HG03280 (cell line): ENCODE results near the gene WNT16.
"Not testable (repeated sequence)": the region's sequence is repeated elsewhere in the genome, so short reads cannot be mapped to it uniquely, and the experiment has no call there.

Experiments used
- ATAC-seq: cut with Tn5 transposase; IDR thresholded peaks from one replicate; pipeline ENCODE4 v1.9.1; 2021; ENCODE audit warnings: mild to moderate bottlenecking, moderate library complexity; ENCODE audit not compliant: unreplicated experiment

WNT16 gene

GRCh38 chr7:121328508-121329190, at the start of gene WNT16:
Gene WNT16 (plus strand): TSS chr7:121329000. CDS start chr7:121329293, 293 bp downstream.
- no peak for ATAC-seq

GRCh38 chr7:121279060-121279620, 49.7 kb upstream of the WNT16 start:
- ATAC-seq, result no peak

- ATAC-seq, result no peak
Observed at GRCh38 chr7:121279822-121280221, 49.0 kb upstream of the WNT16 start.

GRCh38 chr7:121280656-121281055, 48.1 kb upstream of the WNT16 start:
- ATAC-seq, result no peak

GRCh38 chr7:121282129-121282528, 46.7 kb upstream of the WNT16 start:
- ATAC-seq, result no peak

- no peak for ATAC-seq
Observed at GRCh38 chr7:121285066-121285667, 43.6 kb upstream of the WNT16 start.

GRCh38 chr7:121286186-121286585, 42.6 kb upstream of the WNT16 start:
- no peak for ATAC-seq

- no peak for ATAC-seq
Observed at GRCh38 chr7:121286742-121287734, 41.8 kb upstream of the WNT16 start.

- ATAC-seq, result no peak
Observed at GRCh38 chr7:121288894-121289293, 39.9 kb upstream of the WNT16 start.

GRCh38 chr7:121289930-121290329, 38.9 kb upstream of the WNT16 start:
- not testable (repeated sequence) for ATAC-seq

- no peak for ATAC-seq
Observed at GRCh38 chr7:121294448-121294992, 34.3 kb upstream of the WNT16 start.

GRCh38 chr7:121297843-121298242, 31.0 kb upstream of the WNT16 start:
- no peak for ATAC-seq

- no peak for ATAC-seq
Observed at GRCh38 chr7:121298831-121299239, 30.0 kb upstream of the WNT16 start.

GRCh38 chr7:121300685-121301420, 27.9 kb upstream of the WNT16 start:
- no peak for ATAC-seq

GRCh38 chr7:121301446-121302213, 27.2 kb upstream of the WNT16 start:
- no peak for ATAC-seq

- ATAC-seq, result peak; percentile 92
Observed at GRCh38 chr7:121302214-121302745, 26.5 kb upstream of the WNT16 start.

GRCh38 chr7:121303422-121304101, 25.2 kb upstream of the WNT16 start:
- no peak for ATAC-seq

GRCh38 chr7:121304102-121304658, 24.6 kb upstream of the WNT16 start:
- no peak for ATAC-seq
